Midbrain (tissue), 1 donor: ENCODE results near the gene SLC35D3.
"Not testable (repeated sequence)": the region's sequence is repeated elsewhere in the genome, so short reads cannot be mapped to it uniquely, and the experiment has no call there.

Experiments
- DNase-seq: peaks from one replicate; lab custom pipeline; 2025; lab: John Stamatoyannopoulos, UW

Gene SLC35D3

GRCh38 chr6:136921936-136922684, at the start of gene SLC35D3:
TSS of gene SLC35D3 (plus strand) at chr6:136922301. CDS start at chr6:136922429, 128 bp downstream.
- no peak for DNase-seq

- DNase-seq, result no peak
Observed at GRCh38 chr6:136873748-136874147, 48.4 kb upstream of the SLC35D3 start.

GRCh38 chr6:136876469-136876868, 45.6 kb upstream of the SLC35D3 start:
- DNase-seq, result not testable (repeated sequence)

- DNase-seq, result no peak
Observed at GRCh38 chr6:136880748-136881460, 41.2 kb upstream of the SLC35D3 start.

- no peak for DNase-seq
Observed at GRCh38 chr6:136886091-136886490, 36.0 kb upstream of the SLC35D3 start.

- DNase-seq, result no peak
Observed at GRCh38 chr6:136887953-136888352, 34.1 kb upstream of the SLC35D3 start.

GRCh38 chr6:136889271-136890193, 32.6 kb upstream of the SLC35D3 start:
- DNase-seq, result no peak

- no peak for DNase-seq
Observed at GRCh38 chr6:136890194-136890839, 31.8 kb upstream of the SLC35D3 start.

GRCh38 chr6:136890986-136891385, 31.1 kb upstream of the SLC35D3 start:
- DNase-seq, result no peak

- no peak for DNase-seq
Observed at GRCh38 chr6:136893187-136893586, 28.9 kb upstream of the SLC35D3 start.

GRCh38 chr6:136895901-136896300, 26.2 kb upstream of the SLC35D3 start:
- no peak for DNase-seq

- DNase-seq, result no peak
Observed at GRCh38 chr6:136897071-136897470, 25.0 kb upstream of the SLC35D3 start.

- DNase-seq, result no peak
Observed at GRCh38 chr6:136901212-136901784, 20.8 kb upstream of the SLC35D3 start.

- not testable (repeated sequence) for DNase-seq
Observed at GRCh38 chr6:136904477-136904876, 17.6 kb upstream of the SLC35D3 start.

GRCh38 chr6:136914947-136915346, 7.2 kb upstream of the SLC35D3 start:
- DNase-seq, result no peak

- DNase-seq, result no peak
Observed at GRCh38 chr6:136918706-136919105, 3.4 kb upstream of the SLC35D3 start.

GRCh38 chr6:136920216-136920615, 1.9 kb upstream of the SLC35D3 start:
- no peak for DNase-seq

- no peak for DNase-seq
Observed at GRCh38 chr6:136920671-136921380, 1.3 kb upstream of the SLC35D3 start.

GRCh38 chr6:136921381-136921935, 643 bp upstream of the SLC35D3 start:
- no peak for DNase-seq

- no peak for DNase-seq
Observed at GRCh38 chr6:136922685-136923006, 545 bp downstream of the SLC35D3 start.
